Measurements from ENCODE around the gene THUMPD2. TPM values are rescaled to one million over a fixed set of nuclear protein-coding genes. Genes with fewer than 3 reads are reported as not detected.

Gene THUMPD2
- total RNA-seq, 5 donors from 2014 or later (not counting 1 experiment from before 2014, with no cell fraction given): 7.9 to 12.0 (median 11.8) TPM

DNA sequence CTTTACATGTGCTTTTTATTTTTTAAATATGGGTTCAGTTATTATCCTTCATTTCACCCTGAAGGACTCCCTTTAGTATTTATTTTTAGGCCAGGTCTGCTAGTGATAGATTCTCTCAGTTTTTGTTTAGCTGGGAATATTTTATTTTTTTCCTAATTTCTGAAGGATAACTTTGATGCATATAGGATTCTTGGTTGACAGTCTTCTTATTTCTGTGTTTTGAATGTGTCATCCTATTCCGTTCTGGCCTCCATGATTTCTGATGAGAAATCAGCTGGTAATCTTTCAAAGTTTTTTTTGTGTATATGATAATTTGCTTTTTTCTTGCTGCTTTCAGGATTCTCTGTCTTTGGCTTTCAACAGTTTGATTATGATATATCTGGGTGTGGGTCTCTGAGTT, 77.9 kb downstream of the THUMPD2 start:
- H3K9me3 Mint-ChIP-seq: peaks cover 14 to 27% (median 18%) of the 10 kb centered on the region in 3 donors
- no peaks in the 10 kb centered on the region for H3K4me1 Mint-ChIP-seq
- WGBS (ENCODE audit: insufficient coverage): 100% methylated on average over 1 of the region's 1 CpG

DNA sequence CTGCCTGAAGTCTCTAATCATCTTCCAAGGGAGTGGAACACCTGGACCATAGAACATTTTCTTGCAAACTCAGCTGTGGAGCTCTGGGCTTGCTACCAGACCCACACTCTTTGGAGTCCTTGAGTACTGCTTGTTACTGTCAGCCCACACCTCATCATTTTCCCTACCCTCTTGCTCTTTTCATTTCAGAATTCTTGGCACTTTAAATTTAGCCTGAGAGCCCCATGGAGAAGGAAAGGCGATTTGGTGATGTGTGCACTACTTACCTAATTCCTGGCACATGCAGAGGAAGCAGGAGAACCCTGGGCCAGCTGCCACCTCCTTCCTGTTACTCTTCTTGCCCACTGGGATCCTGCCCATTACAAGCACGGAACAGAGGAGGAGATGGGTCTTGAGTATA, 81.6 kb downstream of the THUMPD2 start:
- DNase-seq (no peak), ATAC-seq (replicated peaks in 1 of 4) (no peak)
- no peaks in the 10 kb centered on the region for H3K36me3 Mint-ChIP-seq
- H3K27ac Mint-ChIP-seq: no peak overlapping the region
- H3K9me3 Mint-ChIP-seq: peaks cover 14 to 27% (median 18%) of the 10 kb centered on the region in 3 donors
- no CpG with 5 or more reads among the region's 2 CpGs for WGBS (ENCODE audit: insufficient coverage)
- H3K4me1 Mint-ChIP-seq: no peaks in the 10 kb centered on the region
- Histone ChIP-seq H3K4me1 (ENCODE audit: control insufficient read depth in 1 of 2, extremely low read depth in 1 of 2, insufficient read depth in 2 of 2, low read length in 2 of 2) (no peaks in the 10 kb centered on the region), H3K9me3 (peaks cover 7% of the 10 kb centered on the region), H3K27me3 (replicated peaks in 1 of 2; ENCODE audit: control insufficient read depth in 2 of 2, extremely low read depth in 1 of 2, insufficient read depth in 2 of 2, low read length in 1 of 2) (peaks cover 0 to 2% of the 10 kb centered on the region in 2 experiments), H3K4me3 (ENCODE audit: control insufficient read depth in 1 of 2, extremely low read depth in 1 of 2, low read length in 1 of 2) (no peak overlapping the region), H3K27ac (ENCODE audit: low read length) (no peak overlapping the region), H3K36me3 (ENCODE audit: control insufficient read depth in 2 of 2, extremely low read depth in 1 of 2, insufficient read depth in 1 of 2, low read length in 1 of 2) (no peaks in the 10 kb centered on the region)
- POLR2A ChIA-PET: no interaction called here
- no peak overlapping the region for H3K4me3 Mint-ChIP-seq
- H3K27me3 Mint-ChIP-seq: peaks cover 0 to 14% of the 10 kb centered on the region in 2 donors
- CTCF ChIA-PET: no interaction called here

More for the DNA sequence above, 77.9 kb downstream of the THUMPD2 start:
- ChIA-PET POLR2A (no interaction called here), CTCF (no interaction called here)
- Mint-ChIP-seq H3K4me3 (no peak overlapping the region), H3K36me3 (no peaks in the 10 kb centered on the region), H3K27ac (no peak overlapping the region), H3K27me3 (peaks cover 3 to 10% of the 10 kb centered on the region in 2 donors)
- Histone ChIP-seq H3K27me3 (replicated peaks in 1 of 2; ENCODE audit: control insufficient read depth in 2 of 2, extremely low read depth in 1 of 2, insufficient read depth in 2 of 2, low read length in 1 of 2) (peaks cover 0 to 2% of the 10 kb centered on the region in 2 experiments), H3K9me3 (peaks cover 7% of the 10 kb centered on the region), H3K4me1 (ENCODE audit: control insufficient read depth in 1 of 2, extremely low read depth in 1 of 2, insufficient read depth in 2 of 2, low read length in 2 of 2) (no peaks in the 10 kb centered on the region), H3K4me3 (ENCODE audit: control insufficient read depth in 1 of 2, extremely low read depth in 1 of 2, low read length in 1 of 2) (no peak overlapping the region), H3K36me3 (ENCODE audit: control insufficient read depth in 2 of 2, extremely low read depth in 1 of 2, insufficient read depth in 1 of 2, low read length in 1 of 2) (no peaks in the 10 kb centered on the region), H3K27ac (ENCODE audit: low read length) (no peak overlapping the region)
- ATAC-seq (replicated peaks in 1 of 4): no peak
- no peak for DNase-seq

DNA sequence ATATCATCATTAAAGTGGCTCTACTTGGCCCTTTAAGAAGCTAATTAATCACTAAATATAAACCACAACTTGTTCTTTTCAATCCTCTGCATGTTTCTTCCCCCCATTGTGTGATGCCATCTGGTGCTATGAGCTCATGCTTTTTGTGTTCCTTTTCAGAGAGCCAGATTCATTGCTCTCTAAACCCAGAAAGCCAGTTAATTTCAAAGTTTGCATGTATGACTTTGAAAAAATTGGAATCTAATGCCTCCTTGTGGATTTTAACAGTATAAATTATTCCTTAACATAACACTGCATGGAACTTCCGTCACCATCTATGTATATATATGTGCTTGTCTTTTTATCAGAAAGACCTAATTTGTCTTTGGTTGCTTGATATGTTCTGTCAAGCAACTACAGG, 82.2 kb downstream of the THUMPD2 start:
- no peaks in the 10 kb centered on the region for H3K4me1 ChIP-seq (ENCODE audit: control insufficient read depth in 1 of 2, extremely low read depth in 1 of 2, insufficient read depth in 2 of 2, low read length in 2 of 2)
- Mint-ChIP-seq H3K4me1 (no peaks in the 10 kb centered on the region), H3K36me3 (no peaks in the 10 kb centered on the region), H3K9me3 (peaks cover 11 to 22% (median 13%) of the 10 kb centered on the region in 3 donors), H3K27ac (no peak overlapping the region), H3K4me3 (no peak overlapping the region), H3K27me3 (peaks cover 0 to 14% of the 10 kb centered on the region in 2 donors)
- no CpG with 5 or more reads among the region's 1 CpG for WGBS (ENCODE audit: insufficient coverage)
- H3K4me3 ChIP-seq (ENCODE audit: control insufficient read depth in 1 of 2, extremely low read depth in 1 of 2, low read length in 1 of 2): no peak overlapping the region
- no peak for DNase-seq
- peaks cover 0 to 2% of the 10 kb centered on the region in 2 experiments for H3K27me3 ChIP-seq (replicated peaks in 1 of 2; ENCODE audit: control insufficient read depth in 2 of 2, extremely low read depth in 1 of 2, insufficient read depth in 2 of 2, low read length in 1 of 2)
- no peak for ATAC-seq (replicated peaks in 1 of 4)
- ChIA-PET CTCF (no interaction called here), POLR2A (no interaction called here)
- H3K9me3 ChIP-seq: peaks cover 4% of the 10 kb centered on the region
- no peaks in the 10 kb centered on the region for H3K36me3 ChIP-seq (ENCODE audit: control insufficient read depth in 2 of 2, extremely low read depth in 1 of 2, insufficient read depth in 1 of 2, low read length in 1 of 2)
- no peak overlapping the region for H3K27ac ChIP-seq (ENCODE audit: low read length)

DNA sequence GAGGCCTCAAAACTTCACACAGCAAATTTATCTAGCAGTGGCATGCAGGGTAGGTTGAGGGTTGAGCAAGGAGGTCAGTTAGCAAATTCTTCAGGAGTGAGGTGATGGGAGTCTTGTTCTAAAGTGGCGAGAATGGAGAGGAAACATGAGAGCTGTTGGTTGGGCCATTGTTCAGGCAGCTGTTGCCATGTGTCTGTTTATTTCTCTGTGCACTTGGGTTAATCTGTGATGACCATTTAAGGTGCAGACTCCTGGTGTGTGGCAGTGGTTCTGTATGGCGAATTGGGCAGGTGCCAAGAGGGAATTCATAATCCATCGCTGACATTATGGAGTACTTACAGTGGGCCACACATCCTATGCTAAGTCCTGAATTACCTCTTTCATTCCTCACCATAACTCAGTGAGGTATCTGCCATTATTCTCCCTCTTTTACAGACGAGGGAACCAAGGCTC, 82.9 kb downstream of the THUMPD2 start:
- no CpG with 5 or more reads among the region's 4 CpGs for WGBS (ENCODE audit: insufficient coverage)

DNA sequence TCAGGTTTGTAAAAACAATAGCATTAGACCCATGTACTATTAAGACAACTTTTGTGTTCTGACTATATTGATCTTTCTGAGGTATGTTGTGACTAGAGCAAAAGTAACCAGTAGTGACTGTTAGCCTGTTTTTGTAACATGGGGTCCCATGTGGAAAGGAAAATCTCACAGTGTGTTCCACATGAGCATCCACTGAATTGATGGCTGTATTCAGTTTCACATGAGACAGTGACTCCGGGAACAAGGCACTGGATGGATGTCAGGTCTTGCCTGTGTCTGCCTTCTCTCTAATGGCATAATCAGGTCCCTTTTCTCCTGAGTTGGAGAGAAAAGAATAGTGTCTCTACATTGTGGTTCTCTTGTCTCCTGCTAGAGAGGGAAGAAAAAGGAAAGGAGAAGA, 85.8 kb downstream of the THUMPD2 start:
- peaks cover 0 to 5% (median 4%) of the 10 kb centered on the region in 3 donors for H3K9me3 Mint-ChIP-seq
- Histone ChIP-seq H3K4me1 (ENCODE audit: control insufficient read depth in 1 of 2, extremely low read depth in 1 of 2, insufficient read depth in 2 of 2, low read length in 2 of 2) (no peaks in the 10 kb centered on the region), H3K9me3 (no peaks in the 10 kb centered on the region), H3K27me3 (replicated peaks in 1 of 2; ENCODE audit: control insufficient read depth in 2 of 2, extremely low read depth in 1 of 2, insufficient read depth in 2 of 2, low read length in 1 of 2) (no peaks in the 10 kb centered on the region), H3K27ac (ENCODE audit: low read length) (no peak overlapping the region), H3K4me3 (ENCODE audit: control insufficient read depth in 1 of 2, extremely low read depth in 1 of 2, low read length in 1 of 2) (no peak overlapping the region), H3K36me3 (ENCODE audit: control insufficient read depth in 2 of 2, extremely low read depth in 1 of 2, insufficient read depth in 1 of 2, low read length in 1 of 2) (no peaks in the 10 kb centered on the region)
- peaks cover 11 to 20% of the 10 kb centered on the region in 2 donors for H3K27me3 Mint-ChIP-seq
- H3K36me3 Mint-ChIP-seq: no peaks in the 10 kb centered on the region
- 80% methylated on average over 1 of the region's 1 CpG for WGBS (ENCODE audit: insufficient coverage)
- no peak for DNase-seq
- CTCF ChIA-PET: no interaction called here
- H3K4me3 Mint-ChIP-seq: no peak overlapping the region
- ATAC-seq (replicated peaks in 1 of 4): no peak
- POLR2A ChIA-PET: no interaction called here
- no peak overlapping the region for H3K27ac Mint-ChIP-seq
- H3K4me1 Mint-ChIP-seq: no peaks in the 10 kb centered on the region

More for the DNA sequence above, 82.9 kb downstream of the THUMPD2 start:
- Histone ChIP-seq H3K36me3 (ENCODE audit: control insufficient read depth in 2 of 2, extremely low read depth in 1 of 2, insufficient read depth in 1 of 2, low read length in 1 of 2) (no peaks in the 10 kb centered on the region), H3K4me3 (ENCODE audit: control insufficient read depth in 1 of 2, extremely low read depth in 1 of 2, low read length in 1 of 2) (no peak overlapping the region), H3K4me1 (ENCODE audit: control insufficient read depth in 1 of 2, extremely low read depth in 1 of 2, insufficient read depth in 2 of 2, low read length in 2 of 2) (no peaks in the 10 kb centered on the region), H3K9me3 (peaks cover 4% of the 10 kb centered on the region), H3K27ac (ENCODE audit: low read length) (no peak overlapping the region), H3K27me3 (replicated peaks in 1 of 2; ENCODE audit: control insufficient read depth in 2 of 2, extremely low read depth in 1 of 2, insufficient read depth in 2 of 2, low read length in 1 of 2) (peaks cover 0 to 2% of the 10 kb centered on the region in 2 experiments)
- ChIA-PET CTCF (no interaction called here), POLR2A (no interaction called here)
- Mint-ChIP-seq H3K36me3 (no peaks in the 10 kb centered on the region), H3K9me3 (peaks cover 6 to 15% (median 6%) of the 10 kb centered on the region in 3 donors), H3K27ac (no peak overlapping the region), H3K4me3 (no peak overlapping the region), H3K4me1 (no peaks in the 10 kb centered on the region), H3K27me3 (peaks cover 0 to 14% of the 10 kb centered on the region in 2 donors)
- ATAC-seq (replicated peaks in 1 of 4): no peak
- no peak for DNase-seq

DNA sequence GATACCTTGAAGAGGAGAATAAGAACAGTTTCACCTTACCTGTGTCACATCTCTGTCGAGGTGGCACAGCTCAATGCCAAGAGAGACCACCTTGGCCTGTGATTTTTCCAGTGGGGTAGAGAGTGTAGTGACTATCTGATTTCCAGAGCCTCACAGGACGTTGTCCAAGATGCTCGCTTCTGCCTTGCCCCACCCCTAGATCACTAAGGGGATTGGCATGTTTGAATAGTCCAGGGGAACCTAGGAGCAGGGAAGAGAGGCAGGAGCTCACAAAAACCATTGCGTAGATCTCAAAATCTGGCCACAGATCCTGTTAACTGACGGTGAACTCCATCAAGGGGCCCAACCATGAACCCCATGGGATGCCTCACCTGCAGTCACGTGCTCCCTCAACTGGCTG, 89.2 kb downstream of the THUMPD2 start:
- Histone ChIP-seq H3K9me3 (no peaks in the 10 kb centered on the region), H3K27me3 (replicated peaks in 1 of 2; ENCODE audit: control insufficient read depth in 2 of 2, extremely low read depth in 1 of 2, insufficient read depth in 2 of 2, low read length in 1 of 2) (peaks cover 0 to 9% of the 10 kb centered on the region in 2 experiments), H3K36me3 (ENCODE audit: control insufficient read depth in 2 of 2, extremely low read depth in 1 of 2, insufficient read depth in 1 of 2, low read length in 1 of 2) (no peaks in the 10 kb centered on the region), H3K27ac (ENCODE audit: low read length) (no peak overlapping the region), H3K4me1 (ENCODE audit: control insufficient read depth in 1 of 2, extremely low read depth in 1 of 2, insufficient read depth in 2 of 2, low read length in 2 of 2) (no peaks in the 10 kb centered on the region), H3K4me3 (ENCODE audit: control insufficient read depth in 1 of 2, extremely low read depth in 1 of 2, low read length in 1 of 2) (no peak overlapping the region)
- CTCF ChIA-PET: no interaction called here
- WGBS (ENCODE audit: insufficient coverage): 68% methylated on average over 3 of the region's 6 CpGs
- H3K36me3 Mint-ChIP-seq: no peaks in the 10 kb centered on the region
- peaks cover 0 to 5% (median 4%) of the 10 kb centered on the region in 3 donors for H3K9me3 Mint-ChIP-seq
- POLR2A ChIA-PET: no interaction called here
- no peak overlapping the region for H3K27ac Mint-ChIP-seq
- peaks cover 20 to 25% of the 10 kb centered on the region in 2 donors for H3K27me3 Mint-ChIP-seq
- ATAC-seq (replicated peaks in 1 of 4): no peak
- H3K4me3 Mint-ChIP-seq: no peak overlapping the region
- no peaks in the 10 kb centered on the region for H3K4me1 Mint-ChIP-seq
- no peak for DNase-seq
